ENCODE results near the gene LIFR. TPM values are rescaled to one million over a fixed set of nuclear protein-coding genes. Genes with fewer than 3 reads are reported as not detected.

Gene LIFR
- polyA plus RNA-seq, 1 donor (not counting 4 experiments of a cell fraction or from before 2014, with no cell fraction given), result 1.1 TPM

- no peaks in the 10 kb centered on the region for H3K79me2 ChIP-seq (ENCODE audit: control insufficient read depth, insufficient read depth, low read length)
- no peaks in the 10 kb centered on the region for H3K36me3 ChIP-seq (ENCODE audit: control insufficient read depth in 2 of 2, extremely low read depth in 1 of 2, insufficient read depth in 2 of 2, low read length in 2 of 2)
- H3K9ac ChIP-seq (ENCODE audit: control insufficient read depth, extremely low read depth, insufficient read depth, low read length), result no peak overlapping the region
- no peaks in the 10 kb centered on the region for H3K9me3 ChIP-seq (ENCODE audit: control insufficient read depth, low read depth, low read length)
- dilution Hi-C loops (cut with MboI; ENCODE audit: extremely low pct_ligation_motif_present, low sequenced_read_pairs), result no loop called here
- no peak overlapping the region for H3K27ac ChIP-seq (ENCODE audit: control insufficient read depth, insufficient read depth, low read length)
- no peak overlapping the region for H3K4me2 ChIP-seq (ENCODE audit: control insufficient read depth, extremely low read depth, insufficient read depth, low read depth, low read length)
- DNase-seq (ENCODE audit: low read depth, low spot score), result no peak
- H2AFZ ChIP-seq (ENCODE audit: control insufficient read depth, low read length), result no peak overlapping the region
- no peaks in the 10 kb centered on the region for H4K20me1 ChIP-seq (ENCODE audit: control insufficient read depth, extremely low read depth, insufficient read depth, low read length)
- FAIRE-seq, result no peak
- no peaks in the 10 kb centered on the region for H3K27me3 ChIP-seq (ENCODE audit: control insufficient read depth, extremely low read depth, insufficient read depth, low read length)
- no peak for TF ChIP-seq EZH2 (IDR thresholded peaks at IDR 0.05; ENCODE audit: low read length)
- TF ChIP-seq, protein P1, sequence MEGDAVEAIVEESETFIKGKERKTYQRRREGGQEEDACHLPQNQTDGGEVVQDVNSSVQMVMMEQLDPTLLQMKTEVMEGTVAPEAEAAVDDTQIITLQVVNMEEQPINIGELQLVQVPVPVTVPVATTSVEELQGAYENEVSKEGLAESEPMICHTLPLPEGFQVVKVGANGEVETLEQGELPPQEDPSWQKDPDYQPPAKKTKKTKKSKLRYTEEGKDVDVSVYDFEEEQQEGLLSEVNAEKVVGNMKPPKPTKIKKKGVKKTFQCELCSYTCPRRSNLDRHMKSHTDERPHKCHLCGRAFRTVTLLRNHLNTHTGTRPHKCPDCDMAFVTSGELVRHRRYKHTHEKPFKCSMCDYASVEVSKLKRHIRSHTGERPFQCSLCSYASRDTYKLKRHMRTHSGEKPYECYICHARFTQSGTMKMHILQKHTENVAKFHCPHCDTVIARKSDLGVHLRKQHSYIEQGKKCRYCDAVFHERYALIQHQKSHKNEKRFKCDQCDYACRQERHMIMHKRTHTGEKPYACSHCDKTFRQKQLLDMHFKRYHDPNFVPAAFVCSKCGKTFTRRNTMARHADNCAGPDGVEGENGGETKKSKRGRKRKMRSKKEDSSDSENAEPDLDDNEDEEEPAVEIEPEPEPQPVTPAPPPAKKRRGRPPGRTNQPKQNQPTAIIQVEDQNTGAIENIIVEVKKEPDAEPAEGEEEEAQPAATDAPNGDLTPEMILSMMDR (optimal IDR thresholded peaks at IDR 0.05 in 1 of 3, IDR thresholded peaks at IDR 0.05 in 1 of 3, conservative IDR thresholded peaks at IDR 0.05 in 1 of 3; ENCODE audit: extremely low read depth in 1 of 3, insufficient read depth in 2 of 3, low read length in 3 of 3), result no peak
- H3K4me1 ChIP-seq (ENCODE audit: control insufficient read depth, extremely low read depth, insufficient read depth, low read length), result no peaks in the 10 kb centered on the region
- no peak overlapping the region for H3K4me3 ChIP-seq (ENCODE audit: control insufficient read depth in 2 of 3, extremely low read depth in 1 of 3, insufficient read depth in 2 of 3, low read depth in 1 of 3, low read length in 3 of 3)
- H3K9me1 ChIP-seq (ENCODE audit: control insufficient read depth, extremely low read depth, insufficient read depth, low read length), result no peaks in the 10 kb centered on the region
Observed at GRCh38 chr5:38438757-38439156, 117.7 kb downstream of the LIFR start.

DNA sequence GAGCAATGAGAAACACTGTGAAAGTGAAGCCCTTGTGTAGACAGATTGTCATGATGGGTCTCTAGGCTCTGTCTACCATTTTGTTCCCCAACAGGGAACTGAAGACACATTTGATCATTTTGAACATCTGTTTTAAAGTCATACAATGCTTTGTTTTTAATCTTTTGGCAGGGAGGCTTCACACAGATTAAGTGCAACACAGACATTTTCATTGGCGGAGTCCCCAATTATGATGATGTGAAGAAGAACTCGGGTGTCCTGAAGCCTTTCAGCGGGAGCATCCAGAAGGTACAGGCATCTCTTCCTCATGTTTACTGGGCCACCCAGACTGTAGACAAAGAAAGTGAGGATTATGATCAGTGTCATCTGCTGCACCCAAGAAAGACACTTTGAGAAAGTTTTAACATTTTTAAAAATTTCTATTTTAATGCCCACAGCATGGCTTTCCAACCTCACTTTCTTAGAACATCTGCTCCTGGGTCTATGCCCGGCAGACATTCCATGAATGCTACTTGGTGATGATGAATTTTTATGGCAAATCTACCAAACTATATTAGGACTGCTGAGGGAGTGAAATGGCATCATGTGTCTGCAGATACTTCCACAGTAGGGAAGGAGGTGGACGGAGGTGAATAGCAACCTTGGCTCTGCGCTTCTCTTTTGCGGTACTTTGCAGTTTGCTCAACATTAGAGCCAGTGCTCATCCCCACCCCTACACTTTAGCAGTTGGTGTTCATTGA, 121.3 kb downstream of the LIFR start:
- no peak for TF ChIP-seq EZH2 (IDR thresholded peaks at IDR 0.05; ENCODE audit: low read length)
- TF ChIP-seq, protein P1 (optimal IDR thresholded peaks at IDR 0.05 in 1 of 3, IDR thresholded peaks at IDR 0.05 in 1 of 3, conservative IDR thresholded peaks at IDR 0.05 in 1 of 3; ENCODE audit: extremely low read depth in 1 of 3, insufficient read depth in 2 of 3, low read length in 3 of 3), result no peak
- H3K79me2 ChIP-seq (ENCODE audit: control insufficient read depth, insufficient read depth, low read length), result no peaks in the 10 kb centered on the region
- no peak overlapping the region for H2AFZ ChIP-seq (ENCODE audit: control insufficient read depth, low read length)
- no peaks in the 10 kb centered on the region for H3K27me3 ChIP-seq (ENCODE audit: control insufficient read depth, extremely low read depth, insufficient read depth, low read length)
- no peak overlapping the region for H3K4me3 ChIP-seq (ENCODE audit: control insufficient read depth in 2 of 3, extremely low read depth in 1 of 3, insufficient read depth in 2 of 3, low read depth in 1 of 3, low read length in 3 of 3)
- no peak overlapping the region for H3K4me2 ChIP-seq (ENCODE audit: control insufficient read depth, extremely low read depth, insufficient read depth, low read depth, low read length)
- H4K20me1 ChIP-seq (ENCODE audit: control insufficient read depth, extremely low read depth, insufficient read depth, low read length), result no peaks in the 10 kb centered on the region
- no peaks in the 10 kb centered on the region for H3K9me1 ChIP-seq (ENCODE audit: control insufficient read depth, extremely low read depth, insufficient read depth, low read length)
- H3K4me1 ChIP-seq (ENCODE audit: control insufficient read depth, extremely low read depth, insufficient read depth, low read length), result no peaks in the 10 kb centered on the region
- H3K36me3 ChIP-seq (ENCODE audit: control insufficient read depth in 2 of 2, extremely low read depth in 1 of 2, insufficient read depth in 2 of 2, low read length in 2 of 2), result no peaks in the 10 kb centered on the region
- H3K27ac ChIP-seq (ENCODE audit: control insufficient read depth, insufficient read depth, low read length), result no peak overlapping the region
- dilution Hi-C loops (cut with MboI; ENCODE audit: extremely low pct_ligation_motif_present, low sequenced_read_pairs), result no loop called here
- FAIRE-seq (no peak), DNase-seq (ENCODE audit: low read depth, low spot score) (no peak)
- H3K9ac ChIP-seq (ENCODE audit: control insufficient read depth, extremely low read depth, insufficient read depth, low read length), result no peak overlapping the region
- no peaks in the 10 kb centered on the region for H3K9me3 ChIP-seq (ENCODE audit: control insufficient read depth, low read depth, low read length)
